Brain pericyte (primary cell): ENCODE measurements around the gene FCGBP.

Source experiments
- DNase-seq: peaks from one replicate; pipeline ENCODE4 v3.0.0-alpha.2; 2012; ENCODE audit warnings: low read depth, low spot score

The FCGBP gene

DNA sequence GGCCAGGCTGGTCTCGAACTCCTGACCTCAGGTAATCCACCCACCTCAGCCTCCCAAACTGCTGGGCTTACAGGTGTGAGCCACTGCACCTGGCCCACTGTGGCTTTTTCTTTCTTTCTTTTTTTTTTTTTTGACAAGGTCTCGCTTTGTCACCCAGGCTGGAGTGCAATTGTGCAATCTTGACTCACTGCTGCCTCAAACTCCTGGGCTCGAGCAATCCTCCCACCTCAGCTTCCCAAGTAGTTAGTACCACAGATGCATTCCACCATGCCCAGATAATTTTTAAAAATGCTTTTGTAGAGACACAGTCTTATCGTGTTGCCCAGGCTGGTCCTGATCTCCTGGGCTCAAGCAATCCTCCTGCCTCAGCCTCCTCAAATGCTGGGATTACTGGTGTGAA is 12.1 kb upstream of the FCGBP start:
- no peak for DNase-seq

DNA sequence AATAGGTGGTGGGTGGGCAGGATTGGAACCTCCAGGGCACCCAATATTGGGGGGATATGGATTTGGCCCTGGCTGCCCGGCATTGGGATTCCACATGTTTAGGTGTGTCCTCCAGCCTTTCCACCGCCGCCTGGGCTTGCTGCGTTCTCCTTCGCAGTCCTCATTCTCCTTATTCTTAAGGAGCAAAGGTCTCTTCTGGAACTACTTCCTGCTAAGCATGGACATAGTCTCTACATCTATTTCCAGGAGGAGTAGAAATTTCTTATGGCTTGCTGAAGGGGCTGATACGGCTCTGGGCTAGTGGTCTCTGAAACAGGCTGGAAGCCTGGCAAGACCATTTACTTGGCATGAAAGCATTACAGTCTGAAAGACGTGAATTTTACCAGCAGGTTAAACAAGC is 9.2 kb upstream of the FCGBP start:
- no peak for DNase-seq

DNA sequence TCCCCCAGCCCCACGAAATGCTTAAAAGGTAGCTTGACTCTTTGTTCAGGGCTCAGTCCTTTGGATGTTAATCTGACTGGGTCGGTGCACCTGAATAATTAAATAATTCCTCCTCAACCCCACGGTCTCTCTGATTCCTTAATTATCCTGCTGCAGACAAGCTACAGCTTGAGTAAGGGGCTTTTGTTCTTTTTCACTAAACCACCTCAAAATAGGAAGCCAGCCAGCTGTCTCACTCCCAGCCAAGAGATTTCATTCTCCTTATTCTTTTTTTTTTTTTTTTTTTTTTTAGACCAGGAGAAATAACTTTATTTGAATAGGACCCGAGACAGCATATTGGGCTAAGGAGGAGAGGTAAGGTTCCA is 7.9 kb upstream of the FCGBP start:
- no peak for DNase-seq

DNA sequence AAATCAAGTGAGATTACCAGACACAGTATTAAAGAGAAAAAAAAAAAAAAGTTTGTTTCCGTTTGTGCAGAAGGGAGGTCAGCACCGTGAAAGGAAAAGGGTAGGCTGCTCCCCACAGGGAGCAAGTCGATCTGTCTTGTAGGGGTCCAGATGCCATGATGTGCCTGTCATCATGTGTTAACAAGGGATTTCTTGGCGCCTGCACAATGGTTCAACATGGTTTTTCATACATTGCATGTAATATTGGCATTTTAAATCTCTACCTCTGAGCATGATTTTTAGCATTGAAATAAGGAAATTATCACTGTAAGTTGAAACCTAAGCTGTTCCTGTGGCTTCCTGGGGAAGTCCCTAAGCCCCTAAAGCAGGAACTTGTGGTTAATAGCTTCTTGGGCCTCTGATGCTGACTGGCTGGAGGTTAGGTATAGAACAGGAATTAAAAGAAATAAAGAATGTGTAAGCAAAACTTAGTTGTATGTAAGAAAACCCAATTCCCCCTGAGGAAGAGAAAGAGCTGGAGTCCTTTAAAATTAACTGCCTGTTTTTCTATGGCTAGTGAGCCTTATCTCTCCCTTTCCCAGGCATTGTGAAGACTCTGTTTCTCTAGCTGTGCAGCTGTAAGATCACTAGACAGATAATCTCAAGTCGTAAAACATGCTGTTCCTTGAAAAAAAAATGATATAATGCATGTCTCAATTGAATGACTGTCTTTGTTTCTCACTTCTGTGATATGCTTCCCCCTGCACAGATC is 7.4 kb upstream of the FCGBP start:
- no peak for DNase-seq

DNA sequence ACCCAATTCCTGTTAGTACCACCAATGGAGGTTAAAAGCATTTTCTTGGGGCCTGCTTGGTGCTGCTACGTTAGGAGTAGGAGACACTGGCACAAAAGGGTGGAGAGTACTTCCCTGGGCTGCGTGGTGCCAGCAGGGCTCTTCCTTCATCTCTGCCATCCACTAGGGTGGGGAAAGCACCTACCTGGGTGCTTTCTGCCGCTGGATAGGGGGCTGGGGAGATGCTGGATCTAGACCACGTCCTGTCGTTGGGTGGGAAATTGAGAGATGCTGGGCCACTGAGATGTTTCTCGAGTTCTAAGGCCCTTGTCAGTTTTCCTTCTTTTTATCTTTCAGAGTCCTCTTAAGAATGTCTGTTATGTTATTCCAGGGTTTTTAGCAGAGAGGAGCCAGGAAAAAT is 6.7 kb upstream of the FCGBP start:
- no peak for DNase-seq

DNA sequence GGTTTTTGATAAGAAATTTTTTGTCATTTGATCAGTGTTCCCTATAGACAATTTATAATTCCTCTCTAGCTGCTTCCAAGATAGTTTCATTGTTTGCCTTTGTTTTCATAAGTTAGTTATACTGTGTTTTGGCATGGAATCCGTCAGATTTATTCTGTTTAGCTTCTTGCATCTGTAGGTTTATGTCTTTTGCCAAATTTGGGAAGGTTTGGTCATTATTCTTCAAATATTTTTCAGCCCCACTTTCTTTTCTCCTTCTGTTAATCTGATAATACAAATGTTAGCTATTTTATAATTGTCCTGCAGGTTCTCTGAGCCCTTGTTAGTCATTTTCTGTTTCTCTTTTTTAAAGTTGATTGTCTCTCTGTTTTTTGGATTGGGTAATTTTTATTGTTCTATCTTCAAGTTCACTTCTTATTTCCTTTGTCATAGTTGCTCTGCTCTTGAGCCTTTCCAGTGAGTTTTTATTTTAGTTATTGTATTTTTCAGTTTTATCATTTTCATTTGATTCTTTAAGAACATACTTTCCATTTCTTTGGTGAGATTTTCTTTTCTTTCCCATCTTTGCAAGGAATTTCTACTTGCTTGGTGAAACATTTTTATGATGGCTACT is 5.9 kb upstream of the FCGBP start:
- no peak for DNase-seq

DNA sequence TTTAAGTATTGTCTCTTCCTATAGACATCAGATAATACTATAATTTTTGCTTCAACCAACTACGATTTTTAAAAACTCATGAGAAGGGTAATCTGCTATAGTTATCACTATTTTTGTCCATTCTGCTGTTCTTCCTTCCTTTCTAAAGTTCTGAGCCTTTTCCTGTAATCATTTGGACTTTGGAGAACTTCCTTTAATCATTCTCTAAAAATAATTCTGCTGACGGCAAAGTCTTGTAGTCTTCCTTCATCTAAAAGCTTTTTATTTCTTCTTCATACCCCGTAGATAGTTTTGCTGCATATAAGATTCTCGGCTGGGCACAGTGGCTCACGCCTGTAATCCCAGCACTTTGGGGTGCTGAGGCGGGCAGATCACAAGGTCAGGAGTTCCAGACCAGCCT is 5.1 kb upstream of the FCGBP start:
- DNase-seq = no peak

DNA sequence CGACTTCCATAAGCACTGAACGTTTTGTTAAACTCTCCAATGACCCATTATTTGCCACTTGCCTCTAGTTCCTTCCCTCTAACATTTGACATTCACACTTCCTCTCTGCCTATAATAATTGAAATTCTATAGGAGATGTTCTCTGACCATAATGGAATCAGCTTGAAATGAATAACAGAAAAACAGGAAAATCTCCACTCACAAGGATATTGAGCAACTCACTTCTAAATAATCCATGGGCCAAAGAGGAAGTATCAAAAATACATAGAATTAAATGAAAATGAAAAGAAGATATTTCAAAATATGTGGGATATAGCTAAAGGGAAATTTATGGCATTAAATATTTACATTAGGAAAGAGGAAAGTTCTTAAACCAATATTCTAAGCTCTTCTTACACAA is 3.4 kb upstream of the FCGBP start:
- DNase-seq = no peak

DNA sequence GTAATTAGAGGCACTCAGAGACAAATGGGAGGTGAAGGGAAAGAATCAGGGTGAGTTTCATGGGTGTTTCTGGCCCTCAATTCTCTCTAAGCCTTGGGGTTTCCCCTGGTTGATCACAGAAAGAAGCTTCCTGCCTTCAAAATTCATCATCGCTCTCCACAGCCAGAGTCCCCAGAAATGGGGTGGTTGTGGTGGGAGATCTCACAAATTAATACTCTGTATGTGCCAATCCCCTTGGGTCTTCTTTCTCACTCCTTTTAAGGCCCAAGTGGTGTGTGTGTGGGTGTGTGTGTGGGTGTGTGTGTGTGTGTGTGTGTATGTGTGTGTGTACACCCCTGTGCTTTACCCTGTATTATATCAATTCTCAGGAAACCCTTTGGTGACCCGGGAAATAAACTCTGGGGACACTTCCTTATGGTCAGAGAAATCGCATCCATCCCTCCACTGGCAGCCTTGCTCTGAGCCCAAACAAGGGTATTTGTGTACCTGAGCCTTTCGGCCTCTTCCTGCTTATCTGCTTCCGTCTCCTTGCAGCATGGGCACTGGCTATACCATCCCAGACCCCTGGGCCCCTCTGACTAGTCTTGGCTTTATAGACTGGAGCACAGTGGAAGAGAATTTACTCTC is 2.8 kb upstream of the FCGBP start:
- no peak for DNase-seq

DNA sequence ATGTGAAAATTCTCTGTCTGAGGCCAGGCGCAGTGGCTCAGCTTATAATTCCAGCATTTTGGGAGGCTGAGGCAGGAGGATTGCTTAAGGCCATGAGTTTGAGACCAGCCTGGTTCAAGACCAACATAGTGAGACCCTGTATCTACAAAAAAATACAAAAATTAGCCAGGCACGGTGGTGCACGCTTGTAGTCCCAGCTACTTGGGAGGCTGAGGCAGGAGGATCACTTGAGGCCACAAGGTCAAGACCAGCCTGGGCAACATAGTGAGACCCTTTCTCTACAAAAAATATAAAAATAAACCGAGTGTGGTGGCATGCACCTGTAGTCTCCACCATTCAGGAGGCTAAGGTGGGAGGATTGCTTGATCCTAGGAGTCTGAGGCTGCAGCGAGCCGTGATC is 2.2 kb upstream of the FCGBP start:
- DNase-seq = no peak

DNA sequence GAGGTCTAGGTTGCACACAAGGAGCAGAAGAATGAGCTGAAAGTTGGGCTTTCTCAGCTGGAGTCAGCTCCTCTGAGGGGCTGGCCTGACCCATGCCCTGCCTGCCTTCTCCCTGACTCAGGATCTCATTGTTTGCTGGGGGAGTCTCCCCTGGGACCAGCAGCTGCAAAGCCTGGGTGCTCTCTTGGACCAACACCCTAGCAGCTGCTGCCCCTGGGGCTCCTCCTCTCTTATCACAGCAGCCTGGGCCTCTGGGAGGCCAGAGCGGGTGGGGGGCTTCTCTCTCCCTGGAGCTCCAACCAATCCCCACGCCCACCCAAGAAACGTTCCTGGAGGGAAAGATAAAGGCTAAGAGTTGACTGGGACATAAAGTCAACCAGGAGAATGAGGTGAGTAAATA is 1.6 kb upstream of the FCGBP start:
- DNase-seq = no peak

DNA sequence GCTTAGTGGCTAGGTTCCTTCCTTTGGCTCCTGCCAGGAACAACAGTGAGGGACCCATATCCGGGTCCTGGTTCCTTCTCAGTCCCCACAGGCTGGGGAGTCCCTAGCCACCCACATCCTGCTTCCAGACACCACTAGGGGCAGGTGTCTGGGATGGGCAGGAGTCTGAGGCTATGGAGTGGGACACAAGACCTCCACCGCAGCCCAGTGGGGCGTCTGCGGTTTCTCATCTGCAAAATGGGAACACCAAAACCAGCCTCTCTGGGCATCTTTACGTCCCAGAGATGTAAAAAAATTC is 879 bp upstream of the FCGBP start:
- no peak for DNase-seq

DNA sequence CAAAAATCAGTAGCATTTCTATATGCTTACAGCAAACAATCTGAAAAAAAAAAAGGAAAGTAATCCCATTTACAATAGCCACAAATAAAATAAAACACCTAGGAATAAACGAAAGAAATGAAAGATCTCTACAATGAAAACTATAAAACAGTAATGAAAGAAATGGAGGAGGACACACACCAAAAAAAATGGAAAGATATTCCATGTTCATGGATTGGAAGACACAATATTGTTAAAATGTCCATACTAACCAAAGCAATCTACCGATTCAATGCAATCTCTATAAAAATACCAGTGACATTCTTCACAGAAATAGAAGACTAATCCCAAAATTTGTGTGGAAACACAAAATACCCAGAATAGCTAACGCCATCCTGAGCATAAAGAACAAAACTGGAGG is 4.7 kb downstream of the FCGBP start:
- no peak for DNase-seq

DNA sequence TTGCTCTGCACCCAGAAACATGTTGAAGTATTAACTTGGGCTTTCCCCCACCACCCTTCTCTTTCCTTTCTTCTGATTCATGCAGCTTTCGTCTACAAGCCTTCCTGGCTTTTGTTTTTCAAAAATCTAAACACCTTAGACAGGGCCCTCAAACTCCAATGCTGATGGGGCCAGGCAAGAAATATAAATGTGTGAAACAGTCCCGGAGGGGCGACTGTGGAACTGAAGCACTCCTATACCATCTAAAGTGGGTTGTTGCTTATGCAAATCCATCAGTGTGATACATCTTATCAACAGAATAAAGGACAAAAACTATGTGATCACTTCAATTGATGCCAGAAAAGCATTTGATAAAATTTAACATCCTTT is 6.1 kb downstream of the FCGBP start:
- no peak for DNase-seq

DNA sequence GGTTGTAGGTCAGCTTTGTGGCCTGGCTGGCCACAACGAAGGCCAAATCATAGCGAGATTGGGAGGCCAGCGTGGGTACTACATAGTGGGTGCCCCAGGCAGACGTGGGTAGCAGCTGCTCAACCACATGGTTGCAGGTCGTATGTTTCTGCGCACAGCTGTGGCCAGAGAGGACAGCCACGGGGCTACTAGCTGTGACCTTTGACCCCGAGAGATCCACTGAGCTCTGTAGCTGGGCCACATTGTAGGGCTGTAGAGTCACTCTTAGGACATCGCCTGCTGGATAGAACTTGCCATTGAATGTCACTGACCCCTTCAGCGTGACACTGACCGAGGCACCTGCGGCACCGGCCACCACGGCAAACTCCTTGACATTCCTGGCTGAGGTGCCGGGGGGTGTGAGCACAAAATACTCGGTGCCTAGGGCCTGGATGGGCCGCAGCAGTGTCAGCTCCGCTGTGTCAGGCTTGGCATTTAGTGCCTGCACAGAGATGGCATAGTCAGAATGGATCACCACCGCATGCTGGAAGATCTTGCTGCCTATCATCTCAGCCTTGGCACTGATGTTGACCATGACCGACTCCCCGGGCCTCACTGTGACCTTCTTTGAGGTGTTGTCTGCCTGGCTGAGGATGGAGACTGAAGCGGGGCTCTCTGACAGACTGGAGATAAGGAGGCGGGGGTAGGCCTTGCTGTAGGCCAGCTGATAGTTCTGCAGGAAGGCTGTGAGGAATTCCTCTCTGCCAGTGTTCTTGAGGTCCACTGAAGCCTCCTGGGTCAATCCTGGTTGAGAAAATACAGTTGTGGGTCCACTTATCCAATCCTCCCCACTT is 6.7 kb downstream of the FCGBP start:
- DNase-seq = no peak

DNA sequence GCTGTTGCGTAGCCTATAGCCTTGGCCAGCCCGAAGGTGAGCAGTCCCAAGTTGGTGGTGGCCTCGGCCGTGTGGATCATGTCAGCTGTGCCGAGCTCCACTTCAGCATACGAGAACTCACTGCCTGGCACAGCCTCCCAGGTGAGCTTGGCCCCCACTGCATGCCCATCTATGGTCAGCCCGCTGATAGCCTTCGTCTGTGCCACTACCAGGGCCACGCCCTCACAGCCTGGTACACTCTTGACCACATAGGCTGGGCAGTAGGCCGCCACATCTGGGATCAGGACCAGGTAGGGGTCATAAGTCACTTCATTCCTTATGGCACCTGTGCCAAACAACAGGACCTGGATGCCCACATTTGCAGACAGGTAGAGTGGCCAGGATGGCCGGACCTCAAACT is 7.4 kb downstream of the FCGBP start:
- no peak for DNase-seq

DNA sequence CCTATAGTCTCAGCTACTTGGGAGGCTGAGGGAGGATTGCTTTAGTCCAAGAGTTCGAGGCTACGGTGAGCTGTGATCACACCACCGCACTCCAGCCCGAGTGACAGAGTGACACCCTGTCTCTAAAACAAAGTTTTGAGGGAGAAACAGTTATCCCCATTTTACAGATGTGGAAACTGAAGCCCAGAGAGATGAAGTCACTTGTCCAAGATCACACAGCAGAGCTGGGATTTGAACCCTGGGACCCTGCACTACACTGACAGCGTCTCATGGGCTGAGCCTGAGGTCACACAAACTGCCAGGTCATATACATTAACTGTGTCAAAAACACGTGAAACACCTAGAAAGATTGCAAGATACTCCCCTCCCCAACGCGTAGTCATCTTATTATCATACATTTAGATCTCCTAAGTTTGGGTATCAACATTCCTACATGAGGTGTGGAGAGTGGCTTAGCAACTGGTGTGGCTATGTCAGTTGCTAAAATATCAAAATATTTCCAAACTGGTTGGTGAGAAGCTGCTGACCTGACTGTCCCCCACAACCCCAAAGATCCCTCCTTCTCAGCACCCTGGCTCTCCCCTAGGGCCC is 8.2 kb downstream of the FCGBP start:
- no peak for DNase-seq

DNA sequence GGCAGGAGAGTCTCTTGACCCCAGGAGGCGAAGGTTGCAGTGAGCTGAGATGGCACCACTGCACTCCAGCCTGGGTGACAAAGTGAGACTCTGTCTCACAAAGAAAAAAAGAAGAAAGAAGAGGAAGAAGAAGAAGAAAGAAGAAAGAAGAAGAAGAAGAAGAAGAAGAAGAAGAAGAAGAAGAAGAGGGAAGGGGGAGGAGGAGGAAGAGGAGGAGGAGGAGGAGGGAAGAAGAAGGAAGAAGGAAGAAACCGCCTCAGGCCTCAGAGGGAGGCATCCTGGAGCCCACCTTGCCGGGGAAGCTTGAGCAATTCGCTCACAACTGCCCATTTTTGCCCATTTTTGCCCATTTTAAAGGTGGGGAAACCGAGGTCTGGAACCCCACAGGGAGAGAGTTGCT is 9.5 kb downstream of the FCGBP start:
- no peak for DNase-seq

DNA sequence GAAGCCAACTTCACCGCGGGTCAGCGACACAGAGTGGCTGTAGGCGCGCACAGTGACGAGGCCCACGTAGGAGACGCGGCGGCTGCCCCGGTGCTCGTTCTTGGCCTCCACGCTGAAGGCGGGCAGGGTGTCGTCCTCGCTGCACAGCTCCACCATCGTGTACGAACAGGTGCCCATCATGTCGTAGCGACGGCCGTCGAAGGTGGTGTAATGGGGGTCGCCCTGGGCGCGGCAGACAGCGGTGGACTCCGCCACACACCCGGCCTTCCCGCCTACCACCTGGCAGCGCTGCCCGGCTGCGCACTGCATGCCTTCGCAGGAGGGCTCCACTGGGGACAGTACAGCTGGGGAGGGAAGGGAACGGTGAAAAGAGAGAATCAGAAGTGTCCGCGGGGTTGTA is 10.0 kb downstream of the FCGBP start:
- no peak for DNase-seq

DNA sequence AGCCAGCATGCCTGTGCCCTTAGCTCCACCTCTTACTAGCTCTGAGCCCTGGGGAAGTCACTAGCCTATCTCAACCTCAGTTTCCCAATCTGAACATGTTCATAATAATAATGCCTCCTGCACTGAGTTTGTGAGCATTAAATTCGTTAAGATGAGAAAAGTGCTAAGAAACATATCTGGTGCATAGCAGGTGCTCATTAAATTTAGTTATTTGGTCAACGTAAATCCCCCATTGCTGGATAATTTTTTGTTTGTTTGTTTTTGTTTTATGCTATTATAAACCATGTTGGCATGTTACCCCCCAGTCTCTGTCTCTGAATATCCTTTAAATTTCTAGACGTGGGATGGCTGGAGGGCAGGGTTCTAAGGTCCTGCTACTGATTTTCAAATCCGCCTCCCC is 10.6 kb downstream of the FCGBP start:
- no peak for DNase-seq

DNA sequence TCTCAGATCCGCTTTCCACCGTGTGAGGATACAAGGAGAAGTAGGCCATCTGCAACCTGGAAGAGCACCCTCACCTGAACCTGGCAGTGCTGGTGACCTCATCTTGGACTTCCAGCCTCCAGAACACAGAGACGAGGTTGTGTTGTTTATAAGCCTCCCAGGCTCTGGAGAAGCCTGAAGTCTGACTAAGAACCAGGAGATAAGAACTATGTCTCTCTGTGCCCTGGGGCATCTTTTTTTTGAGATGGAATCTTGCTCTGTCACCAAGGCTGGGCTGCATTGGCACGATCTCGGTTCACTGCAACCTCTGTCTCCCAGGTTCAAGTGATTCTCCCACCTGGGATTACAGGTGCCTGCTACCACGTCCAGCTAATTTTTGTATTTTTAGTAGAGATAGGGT is 14.5 kb downstream of the FCGBP start:
- no peak for DNase-seq

DNA sequence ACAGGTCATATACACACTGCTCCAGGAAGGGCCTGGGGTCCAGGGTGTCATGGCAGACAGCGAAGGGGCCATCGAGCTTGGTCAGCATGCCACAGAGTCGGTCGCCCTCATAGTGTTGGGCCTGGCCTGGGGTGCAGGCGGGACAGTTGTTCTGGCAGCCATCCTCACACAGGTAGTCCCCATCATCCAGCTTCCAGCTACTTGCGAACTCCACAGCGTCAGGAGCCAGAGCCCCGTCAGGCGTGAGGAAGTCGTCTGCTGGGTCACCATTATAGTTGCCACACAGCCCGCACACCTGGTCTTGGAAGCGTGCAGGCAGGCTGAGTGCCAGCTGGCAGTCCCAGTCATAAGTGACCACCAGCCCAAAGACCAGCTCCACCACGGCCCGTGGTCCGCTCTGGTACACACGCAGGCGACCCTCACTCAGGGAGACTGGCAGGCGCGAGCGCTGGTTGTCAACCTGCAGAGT is 16.2 kb downstream of the FCGBP start:
- DNase-seq = no peak
